Bone marrow (tissue), 2 donors: Measurements from ENCODE around the gene CALY.

Experiments used
- DNase-seq, 2 donors: peaks; one replicate each; lab custom pipeline; 2025; lab: John Stamatoyannopoulos, UW

The CALY gene

DNA sequence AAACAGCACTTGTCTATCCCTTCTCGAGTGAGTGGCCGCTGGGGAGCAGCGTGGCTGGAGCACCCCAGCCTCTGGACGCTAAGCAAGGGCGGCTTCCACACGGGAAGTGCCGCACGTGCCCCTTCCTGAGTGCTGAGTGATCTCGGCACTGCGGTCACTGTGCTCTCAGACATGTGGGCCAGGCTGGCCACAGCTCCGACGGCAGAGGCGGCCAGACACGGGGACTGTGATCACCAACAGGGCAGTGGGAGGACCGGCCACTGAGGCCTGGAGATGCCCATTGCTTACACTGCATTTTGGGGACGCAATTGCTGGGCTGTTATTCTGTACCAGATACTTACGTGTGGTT is 29.4 kb upstream of the CALY start:
- DNase-seq = no peak

DNA sequence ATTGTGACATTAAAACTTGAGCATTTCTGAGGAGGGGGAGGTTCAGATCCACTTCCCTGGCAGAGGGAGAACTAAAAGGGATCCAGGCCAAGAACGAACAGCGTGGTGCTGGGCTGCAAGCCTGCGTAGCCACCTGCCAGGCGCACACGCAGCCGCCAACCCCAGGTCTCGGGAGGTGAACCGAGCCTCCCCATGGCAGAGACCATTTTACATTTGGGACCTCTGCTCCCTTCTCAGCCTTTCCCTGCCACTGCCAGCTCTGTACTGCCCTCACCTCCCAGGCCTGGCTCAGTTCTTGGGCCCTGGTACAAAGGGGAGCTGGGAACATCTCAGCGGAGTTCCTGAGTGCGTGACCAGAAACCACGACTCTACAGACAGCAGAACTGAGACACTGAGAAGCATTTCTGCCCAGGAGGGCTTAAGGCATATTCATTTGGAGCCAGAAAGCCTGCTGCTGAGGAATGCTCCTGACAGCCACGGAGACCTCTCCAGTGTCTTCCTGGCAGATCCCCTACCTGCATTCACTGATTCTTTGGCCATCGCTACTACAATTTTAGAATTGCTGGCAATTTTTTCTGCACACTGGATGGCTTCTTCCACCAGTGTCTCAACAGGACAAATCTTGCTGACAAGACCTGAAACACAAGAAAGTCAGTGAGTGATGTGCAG is 28.9 kb upstream of the CALY start:
- no peak for DNase-seq

DNA sequence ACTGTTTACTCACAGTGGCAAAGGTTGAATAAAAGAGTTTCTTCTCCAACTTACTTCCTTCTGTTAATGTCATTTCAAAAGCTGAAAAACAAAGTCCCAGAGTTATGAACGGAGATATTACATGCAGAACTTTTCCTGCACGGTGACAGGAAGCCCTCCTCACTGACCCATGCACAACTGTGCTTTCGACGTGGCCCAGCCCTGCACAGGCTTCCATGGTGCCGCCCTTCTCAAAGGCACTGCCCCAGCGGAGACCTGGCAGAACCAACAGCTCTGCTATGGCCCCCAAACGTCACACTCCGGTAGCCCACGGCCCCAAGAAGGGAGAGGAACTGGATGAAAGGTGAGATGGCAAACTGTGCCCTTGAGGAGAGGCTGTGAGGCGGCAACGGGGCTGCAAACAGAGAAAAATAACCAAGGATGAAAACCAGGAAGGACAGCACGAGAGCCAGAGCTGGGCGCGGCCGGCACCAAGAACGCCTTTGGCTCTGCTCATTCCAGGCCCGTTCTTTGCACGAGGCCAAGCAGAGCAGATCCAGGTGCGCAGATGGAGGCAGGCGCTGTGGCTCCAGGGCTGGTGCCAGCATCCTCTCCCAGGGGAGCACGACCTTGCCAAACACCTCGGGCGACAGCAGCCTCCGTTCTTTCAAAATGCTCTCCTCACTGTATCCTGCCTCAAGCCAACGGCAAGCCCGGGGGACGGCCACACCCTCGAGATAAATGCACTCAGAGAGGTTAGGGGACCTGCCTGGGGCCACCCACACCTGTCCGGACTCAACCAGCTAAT is 28.1 kb upstream of the CALY start:
- DNase-seq = no peak

DNA sequence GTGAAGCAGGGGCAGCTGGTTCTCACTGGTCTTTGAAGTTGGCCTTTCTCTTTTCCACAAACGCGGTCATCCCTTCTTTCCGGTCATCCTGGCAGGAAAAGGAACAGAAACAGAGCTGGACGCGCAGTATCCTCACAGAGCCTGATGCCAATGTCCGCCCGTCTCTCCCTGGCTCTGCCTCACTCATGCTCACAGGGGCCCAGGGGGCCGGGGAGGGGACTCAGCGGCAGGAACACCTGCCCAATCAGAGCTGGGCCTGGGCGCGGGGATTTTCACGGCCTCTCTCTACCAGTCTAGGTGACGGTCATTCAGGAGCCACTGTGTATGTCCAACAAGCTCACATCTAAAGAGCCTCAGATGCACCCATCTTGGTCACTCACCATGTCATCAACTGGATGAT is 26.1 kb upstream of the CALY start:
- DNase-seq = no peak

DNA sequence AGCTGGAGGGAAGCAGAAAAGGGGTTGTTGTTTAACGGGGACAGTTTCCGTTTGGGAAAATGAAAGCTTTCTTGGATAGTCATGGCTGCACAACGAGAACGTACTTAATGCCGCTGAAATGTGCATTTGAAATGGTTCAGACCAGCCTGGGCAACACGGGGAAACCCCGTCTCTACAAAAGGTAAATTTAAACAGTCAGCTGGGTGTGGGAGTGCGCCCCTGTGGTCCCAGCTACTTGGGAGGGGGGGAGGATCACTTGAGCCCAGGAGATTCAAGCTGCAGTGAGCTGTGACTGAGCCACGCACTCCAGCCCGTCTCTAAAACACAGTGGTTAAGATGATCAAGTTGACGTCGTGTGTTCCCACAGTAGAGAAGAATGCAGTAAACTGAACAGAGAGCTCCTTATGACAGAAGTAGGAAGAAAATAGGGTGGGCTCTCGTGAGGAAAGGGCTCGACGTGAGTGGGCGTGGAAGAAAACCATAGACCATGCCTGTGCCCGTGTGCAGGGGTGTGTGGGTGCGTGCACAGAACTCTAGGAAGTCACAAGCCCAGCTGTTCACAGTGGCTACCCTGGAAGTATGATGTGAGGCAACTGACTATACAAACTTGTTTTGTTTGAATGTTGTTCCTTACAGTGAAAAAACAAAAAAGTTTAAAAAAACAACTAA is 25.2 kb upstream of the CALY start:
- no peak for DNase-seq

DNA sequence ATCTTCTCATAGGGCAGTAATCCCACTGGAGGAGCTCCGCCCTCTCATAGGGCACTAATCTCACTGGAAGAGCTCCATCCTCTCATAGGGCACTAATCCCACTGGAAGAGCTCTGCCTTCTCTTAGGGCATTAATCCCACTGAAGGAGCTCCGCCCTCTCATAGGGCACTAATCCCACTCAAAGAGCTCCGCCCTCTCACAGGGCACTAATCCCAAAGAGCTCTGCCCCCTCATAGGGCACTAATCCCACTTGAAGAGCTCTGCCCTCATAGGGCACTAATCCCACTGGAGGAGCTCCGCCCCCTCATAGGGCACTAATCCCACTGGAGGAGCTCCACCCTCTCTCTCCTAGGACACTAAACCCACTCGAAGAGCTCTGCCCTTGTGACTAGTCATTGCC is 24.5 kb upstream of the CALY start:
- DNase-seq = no peak

DNA sequence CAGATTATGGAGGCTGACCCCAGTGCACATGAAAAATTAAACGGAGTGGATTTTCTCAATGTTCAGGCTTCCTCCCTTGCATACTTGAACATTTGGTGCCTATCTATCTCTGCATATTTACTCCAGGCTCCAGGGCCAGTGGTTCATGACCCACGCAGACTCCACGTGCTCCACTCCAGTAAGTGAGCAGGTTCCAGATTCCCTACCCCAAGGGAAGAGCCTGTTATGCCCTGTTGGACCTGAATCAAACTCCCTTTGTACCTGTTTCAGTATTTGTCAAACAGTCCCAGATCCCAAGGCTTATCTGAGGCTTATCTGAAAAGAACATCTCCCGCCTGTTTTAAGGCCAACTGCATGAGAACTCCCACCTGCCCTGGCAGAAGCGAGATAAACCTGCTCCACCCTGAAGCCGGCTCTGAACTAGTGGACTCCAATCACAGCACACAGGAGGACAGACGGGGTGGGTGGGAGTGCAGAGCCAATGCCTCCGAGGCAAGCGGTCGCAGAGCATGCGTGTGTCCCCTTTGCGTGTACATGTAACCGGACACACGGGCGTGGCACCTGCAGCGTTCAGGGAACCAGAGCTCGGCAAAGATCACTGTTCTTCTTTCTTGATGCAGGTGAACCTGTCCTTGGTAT is 23.4 kb upstream of the CALY start:
- DNase-seq = no peak

DNA sequence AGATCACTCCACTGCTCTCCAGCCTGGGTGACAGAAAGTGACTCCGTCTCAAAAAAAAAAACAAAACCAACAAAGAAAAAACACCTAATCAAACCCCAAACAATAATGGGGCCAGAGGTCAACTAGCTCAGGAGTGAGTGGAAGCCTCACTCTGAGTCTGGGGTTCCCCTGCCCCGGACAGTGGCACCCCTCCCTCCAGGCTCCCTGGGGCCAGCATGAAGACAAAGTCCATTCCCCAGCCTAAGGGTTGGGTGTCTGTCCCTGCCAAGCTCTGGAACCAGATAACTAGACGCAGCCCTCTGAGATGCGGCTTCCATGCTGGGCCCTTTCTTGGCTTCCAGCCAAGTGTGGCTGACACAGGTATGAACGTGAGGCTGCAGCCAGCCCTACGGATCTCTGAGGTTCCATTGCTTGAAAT is 22.9 kb upstream of the CALY start:
- DNase-seq = no peak

DNA sequence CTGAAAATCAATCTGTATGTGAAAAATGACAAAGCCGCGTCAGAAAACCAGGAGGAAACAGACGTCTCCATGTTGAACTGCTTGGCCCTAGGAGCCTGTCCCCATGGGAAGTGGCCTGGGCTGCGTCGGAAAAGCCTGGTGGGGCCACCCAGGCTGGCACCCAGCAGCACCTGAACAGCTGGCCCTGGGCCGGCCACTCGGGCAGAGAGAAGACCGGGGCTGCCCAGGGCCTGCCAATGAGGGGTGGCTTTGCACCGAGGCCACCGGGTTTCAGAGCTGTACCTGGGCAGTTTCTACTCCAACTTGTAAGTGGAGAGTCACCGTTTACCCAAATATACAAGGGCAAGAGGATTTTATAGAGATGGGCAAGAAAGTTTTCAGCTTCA is 22.2 kb upstream of the CALY start:
- DNase-seq = no peak

DNA sequence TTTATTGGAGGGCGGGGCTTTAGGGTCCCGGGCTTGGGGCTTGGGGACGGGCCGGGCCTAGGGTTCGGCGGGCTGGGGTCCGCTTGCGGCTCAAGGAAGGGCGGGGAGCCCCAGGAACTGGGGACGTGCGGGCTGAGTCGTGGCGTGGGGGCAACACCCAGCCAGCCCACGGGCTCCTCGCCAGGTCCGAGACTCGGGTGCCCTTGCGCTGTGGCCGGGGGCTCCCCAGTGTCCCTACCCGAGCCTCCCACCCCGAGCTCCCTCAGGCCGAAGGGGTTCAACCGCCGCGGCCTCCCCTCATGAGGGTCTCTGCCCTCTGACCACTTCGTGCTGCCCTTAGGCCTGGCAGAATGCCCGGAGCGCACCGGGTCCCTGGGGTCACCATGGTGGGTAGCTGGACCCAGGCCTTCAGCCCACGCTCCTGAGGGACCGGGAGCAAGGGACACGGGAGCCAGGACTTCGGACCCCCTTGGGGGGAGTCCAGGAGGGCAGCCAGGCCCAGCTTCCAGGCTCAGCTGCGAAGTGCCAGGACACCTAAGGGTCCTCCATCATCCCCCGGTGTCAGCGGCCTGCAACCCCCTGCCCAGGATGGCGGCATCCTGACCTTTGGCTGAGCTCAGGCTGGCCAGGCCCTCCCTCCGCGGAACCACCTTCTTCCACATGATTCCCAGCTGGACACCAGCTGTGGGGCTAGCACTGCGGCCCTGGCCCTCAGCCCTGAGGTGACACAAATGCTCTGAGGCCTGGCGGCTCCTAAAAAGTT is 21.6 kb upstream of the CALY start:
- DNase-seq = no peak

DNA sequence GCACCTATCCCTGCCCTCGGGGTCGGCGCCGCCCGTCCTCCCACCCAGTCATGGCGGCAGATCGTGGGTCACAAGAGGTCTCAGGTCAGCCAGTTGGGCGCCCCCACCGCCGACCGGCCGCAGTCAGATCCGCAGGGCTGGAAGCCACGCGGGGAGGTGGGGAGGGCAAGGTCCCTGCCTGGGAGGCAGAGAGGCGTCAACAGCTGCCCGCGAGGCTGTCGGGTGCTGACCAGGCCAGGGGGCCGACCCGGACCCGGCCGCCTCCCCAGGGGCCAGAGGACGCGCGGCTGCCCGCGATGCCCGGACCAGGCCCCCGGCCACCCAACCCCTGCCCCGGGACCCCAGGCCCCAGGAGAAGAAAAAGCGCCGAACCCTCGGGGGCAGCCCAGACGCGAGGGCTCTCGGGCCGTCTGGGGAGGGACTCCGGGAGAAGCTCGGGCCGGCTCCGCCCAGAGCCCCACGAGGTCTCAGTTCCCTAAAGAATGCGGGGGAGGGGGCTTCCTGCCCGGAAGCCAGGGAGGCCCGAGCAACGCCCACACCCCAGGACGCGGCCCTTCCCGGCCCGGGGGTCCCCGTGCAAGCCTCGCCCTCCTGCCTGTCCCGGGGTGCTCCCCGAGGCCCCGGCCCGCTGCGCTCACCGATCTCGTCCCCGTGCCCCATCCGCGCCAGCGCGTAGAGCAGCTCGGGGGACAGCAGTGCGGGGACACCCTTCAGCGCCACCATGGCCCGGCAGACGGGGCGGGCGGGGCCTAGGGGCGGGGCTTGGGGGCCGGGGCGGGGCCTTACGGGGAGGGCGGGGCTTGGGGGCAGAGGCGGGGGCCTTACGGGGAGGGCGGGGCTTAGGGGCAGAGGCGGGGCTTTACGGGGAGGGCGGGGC is 20.8 kb upstream of the CALY start, which contains the start of gene FUOM:
FUOM (minus strand) TSS at position 735 of the 877 bp plus-strand sequence; CDS start at position 723, 12 bp downstream.
- DNase-seq = peak; percentile 18 to 48

DNA sequence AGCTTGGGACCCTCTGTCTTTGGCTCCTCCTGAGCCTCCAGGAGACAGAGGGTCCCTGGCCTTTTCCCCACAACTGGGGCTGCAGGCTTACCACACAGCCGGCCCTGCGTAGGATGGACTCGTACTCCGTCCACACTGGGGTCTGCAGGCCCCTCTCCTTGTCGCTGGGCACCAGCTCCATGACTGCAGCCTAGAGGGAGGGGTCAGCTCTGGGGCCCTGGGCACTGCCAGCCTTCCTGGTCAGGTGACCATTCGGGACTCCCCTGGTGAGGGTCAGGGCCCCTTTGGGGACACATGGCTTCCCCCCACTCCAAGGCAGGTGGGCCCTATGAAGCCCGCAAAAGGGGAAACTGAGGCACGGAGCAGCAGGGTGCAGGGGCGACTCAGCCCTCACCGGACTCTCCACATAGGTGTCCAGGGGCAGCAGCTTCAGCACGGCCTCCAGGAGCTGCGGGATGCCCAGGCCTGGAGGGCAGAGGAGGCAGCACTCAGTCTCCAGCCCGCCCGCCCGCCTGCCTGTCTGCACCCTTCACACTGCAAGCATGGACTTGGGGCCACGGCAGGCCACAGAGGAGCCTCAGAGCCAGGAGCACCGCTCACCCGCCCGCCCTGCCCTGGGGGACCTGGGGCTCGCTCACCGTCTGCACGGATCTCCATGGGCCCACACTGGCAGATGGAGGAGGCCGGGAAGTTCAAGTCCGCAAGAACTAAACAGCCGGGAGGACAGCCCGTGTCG is 20.0 kb upstream of the CALY start:
- no peak for DNase-seq

DNA sequence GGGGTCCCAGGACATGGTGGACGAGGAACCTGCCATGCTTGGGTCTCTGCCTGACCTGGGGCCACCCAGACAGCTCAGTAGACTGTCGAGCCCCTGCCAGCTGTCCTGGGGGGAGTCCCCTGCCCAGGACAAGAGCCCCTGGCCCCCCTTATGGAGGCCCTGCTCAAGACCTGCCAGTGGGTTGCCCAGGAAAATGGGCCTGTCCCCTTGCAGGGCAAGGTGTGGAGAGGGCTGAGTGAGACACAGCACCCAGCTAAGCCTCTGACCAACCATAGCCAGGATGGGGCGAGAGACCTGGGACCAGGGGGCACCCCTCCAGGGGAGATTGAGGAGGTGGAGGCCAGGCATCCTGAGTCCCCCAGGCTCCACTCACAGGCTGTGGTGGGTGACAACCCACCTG is 19.3 kb upstream of the CALY start:
- DNase-seq = no peak

DNA sequence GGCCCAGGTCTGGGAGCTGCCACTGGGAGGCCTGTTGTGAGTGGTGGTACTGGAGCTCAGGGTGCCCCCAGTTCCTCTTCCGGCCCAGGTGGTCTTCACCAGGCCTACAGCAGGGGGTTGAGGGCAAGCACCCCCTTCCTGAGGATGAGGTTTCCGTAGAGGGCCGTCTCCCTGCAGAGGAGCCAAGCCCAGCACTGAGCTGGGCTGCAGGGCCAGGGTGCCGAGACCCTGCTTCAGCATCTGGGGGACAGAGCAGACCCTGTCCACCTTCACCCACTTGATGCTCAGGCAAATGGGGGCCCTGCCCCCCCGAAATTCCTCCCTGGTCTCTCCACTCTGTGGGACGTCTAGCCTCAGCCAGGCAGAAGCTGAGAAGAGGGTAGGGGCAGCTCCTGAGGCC is 18.6 kb upstream of the CALY start:
- DNase-seq = no peak

DNA sequence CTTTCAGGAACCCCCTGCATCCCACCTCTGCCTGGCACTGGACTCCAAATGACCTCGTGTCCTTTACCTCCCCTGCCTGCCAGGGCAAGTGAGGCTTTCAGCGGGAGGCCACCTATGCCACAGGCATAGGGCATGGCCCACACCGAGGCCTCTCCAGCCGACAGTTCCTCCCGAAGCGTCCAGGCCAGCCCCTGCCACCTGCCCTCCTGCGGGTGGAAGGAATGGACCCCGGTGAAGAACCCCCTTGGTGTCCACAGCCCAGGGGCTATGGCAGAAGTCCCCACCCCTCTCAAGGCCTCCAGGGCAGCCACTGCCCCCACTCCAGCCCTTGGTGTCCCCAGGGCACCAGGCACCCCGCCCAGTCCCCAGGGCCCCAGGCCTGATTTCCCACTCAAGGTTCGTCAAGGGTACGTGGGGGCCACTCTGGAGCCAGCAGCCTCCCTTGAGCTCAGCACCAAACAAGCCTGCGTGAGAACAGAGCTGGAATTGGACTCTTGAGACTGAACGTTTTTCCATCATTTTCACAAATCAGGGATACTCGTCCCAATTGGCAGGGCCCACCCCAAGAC is 18.1 kb upstream of the CALY start:
- DNase-seq = no peak

DNA sequence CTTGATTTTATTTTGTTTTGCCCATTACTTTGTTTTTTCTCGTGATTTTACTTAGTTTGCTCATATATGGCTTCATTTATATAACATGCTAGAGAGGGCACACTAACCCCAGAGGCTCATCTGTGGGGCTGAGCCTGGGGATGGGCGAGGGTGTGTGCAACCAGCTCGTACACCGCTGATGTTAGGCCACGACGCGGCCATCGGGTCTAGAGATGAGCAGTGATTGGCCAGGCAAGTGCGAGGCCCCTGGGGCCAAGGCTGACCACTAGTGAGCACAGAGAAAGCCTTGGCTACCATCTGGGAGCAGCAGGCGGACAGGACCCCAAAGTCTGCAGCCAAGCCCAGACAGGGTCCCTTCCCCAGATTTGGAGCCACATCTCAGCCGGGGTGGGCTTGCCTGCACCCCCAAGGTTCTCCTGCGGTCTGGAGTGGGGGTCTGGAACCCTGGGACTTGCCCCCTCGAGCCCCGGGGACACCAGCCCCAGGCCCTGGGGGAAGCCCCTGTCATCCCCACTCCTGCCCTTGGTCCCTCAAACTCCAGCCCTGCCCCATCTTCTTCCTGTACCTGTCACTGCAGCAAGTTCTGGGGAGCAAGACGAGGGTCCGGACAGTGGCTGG is 17.4 kb upstream of the CALY start:
- no peak for DNase-seq

DNA sequence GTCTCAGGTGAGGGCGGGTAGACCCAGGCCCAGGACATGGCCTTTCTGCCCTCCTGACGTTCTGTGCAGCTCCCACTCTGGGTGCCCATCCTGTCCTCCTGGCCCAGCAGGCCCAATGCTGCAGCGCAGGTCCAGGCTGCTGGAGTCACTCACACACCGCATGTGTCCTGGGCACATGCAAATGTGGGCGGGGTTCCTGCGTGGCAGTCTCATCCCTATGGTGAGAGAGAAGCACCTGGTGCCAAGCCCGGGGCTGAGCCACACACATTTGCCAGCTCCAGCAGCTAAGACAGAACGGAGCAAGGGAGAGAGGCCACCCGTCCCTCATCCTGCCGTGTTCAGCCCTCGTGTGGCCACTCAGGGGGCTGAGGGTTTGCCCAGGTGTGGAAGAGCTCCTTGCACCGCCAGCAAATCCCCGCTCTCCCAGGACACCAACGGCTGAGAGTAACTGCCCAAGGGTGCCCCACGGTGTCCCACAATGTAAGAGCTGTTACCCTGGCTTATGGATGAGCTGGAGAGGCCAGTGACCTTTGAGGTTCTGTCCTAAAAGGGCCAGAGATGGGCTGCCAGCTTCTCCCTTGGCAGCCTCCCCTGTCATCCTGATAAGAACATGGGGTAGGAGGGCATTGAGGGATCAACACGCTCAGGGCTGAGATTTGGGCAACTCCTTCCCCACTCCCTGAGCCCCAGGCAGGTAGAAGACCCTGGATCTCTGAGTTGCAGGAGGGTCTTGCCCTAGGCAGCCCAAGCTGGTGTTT is 16.7 kb upstream of the CALY start:
- no peak for DNase-seq

DNA sequence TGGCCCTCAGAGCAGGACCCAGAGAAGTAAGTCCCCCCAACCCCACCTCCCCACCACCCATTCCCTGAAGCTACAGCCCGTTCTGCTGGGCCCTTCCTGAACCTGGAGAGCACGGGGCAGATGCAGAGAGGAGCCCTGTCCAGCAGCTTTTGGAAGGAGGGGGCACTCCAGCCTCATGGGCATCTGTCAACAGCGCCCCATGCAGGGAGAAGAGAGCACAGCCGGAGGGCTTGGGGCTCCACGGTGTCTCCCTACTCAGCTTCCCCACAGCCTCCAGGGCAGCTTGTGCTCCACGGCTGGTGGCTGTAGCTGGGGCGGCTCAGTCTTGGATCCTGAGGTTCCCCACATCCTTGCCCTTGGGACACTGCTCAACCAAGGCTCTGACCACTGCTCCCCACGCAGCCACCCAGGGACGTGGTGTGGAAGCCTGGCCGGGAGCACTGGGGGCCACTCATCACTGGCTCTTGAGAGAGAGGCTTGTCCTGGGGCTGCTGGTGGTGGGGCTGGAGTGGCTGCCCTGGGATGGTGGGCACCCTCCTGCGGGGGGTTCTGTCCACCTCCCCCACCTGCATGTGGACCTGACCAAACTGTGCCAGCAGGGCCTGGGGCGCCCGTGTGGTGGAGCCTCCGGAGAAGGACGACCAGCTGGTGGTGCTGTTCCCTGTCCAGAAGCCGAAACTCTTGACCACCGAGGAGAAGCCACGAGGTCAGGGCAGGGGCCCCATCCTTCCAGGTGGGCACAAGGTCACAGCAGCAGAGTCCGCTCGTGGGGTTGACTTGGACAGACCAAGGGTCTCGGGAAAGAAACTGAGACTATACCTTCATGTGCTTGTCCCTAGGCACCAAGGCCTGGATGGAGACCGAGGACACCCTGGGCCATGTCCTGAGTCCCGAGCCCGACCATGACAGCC is 15.0 kb upstream of the CALY start:
- DNase-seq = no peak
